Neural progenitor cell (in vitro differentiated cells): ENCODE results near the gene TBC1D9B. TPM values are rescaled to one million over a fixed set of nuclear protein-coding genes. Genes with fewer than 3 reads are reported as not detected.

Experiments used
- DNase-seq: peaks from one replicate; pipeline ENCODE4 v3.0.0-alpha.2; 2016; ENCODE audit warnings: low spot score
- H2AFZ ChIP-seq: fragments of 200-600 bp; sonication (generic); replicated peaks from 2 replicates; pipeline ENCODE4 v1.6.1; 2016; ENCODE audit warnings: antibody characterized with exemption
- H3F3A ChIP-seq: fragments of 200-600 bp; sonication (generic); 2 replicates; pipeline ENCODE4 v1.6.1; 2016; ENCODE audit warnings: antibody characterized with exemption, low read depth
- H3K27ac ChIP-seq: fragments of 200-600 bp; sonication (generic); 2 replicates; pipeline ENCODE4 v1.5.1; 2016; ENCODE audit warnings: mild to moderate bottlenecking
- H3K27me3 ChIP-seq: fragments of 200-600 bp; sonication (generic); 2 replicates; pipeline ENCODE4 v1.6.1; 2016; ENCODE audit warnings: mild to moderate bottlenecking, moderate library complexity
- H3K36me3 ChIP-seq: fragments of 200-600 bp; sonication (generic); 2 replicates; pipeline ENCODE4 v1.5.1; 2016
- H3K4me1 ChIP-seq: fragments of 200-600 bp; sonication (generic); 2 replicates; pipeline ENCODE4 v1.6.1; 2016; ENCODE audit warnings: mixed run types
- H3K4me2 ChIP-seq: fragments of 200-600 bp; sonication (generic); 2 replicates; pipeline ENCODE4 v1.6.1; 2016
- H3K4me3 ChIP-seq: fragments of 200-600 bp; sonication (generic); 2 replicates; pipeline ENCODE4 v1.5.1; 2016
- H3K79me2 ChIP-seq: fragments of 200-600 bp; sonication (generic); 2 replicates; pipeline ENCODE4 v1.6.1; 2016; ENCODE audit warnings: low read depth
- H3K9ac ChIP-seq: fragments of 200-600 bp; sonication (generic); 2 replicates; pipeline ENCODE4 v1.6.1; 2016
- H3K9me3 ChIP-seq: fragments of 200-600 bp; sonication (generic); 2 replicates; pipeline ENCODE4 v1.5.1; 2016; ENCODE audit warnings: low read depth
- H4K20me1 ChIP-seq: fragments of 200-600 bp; sonication (generic); 2 replicates; pipeline ENCODE4 v1.6.1; 2016; ENCODE audit warnings: low read depth
- H3K27ac Mint-ChIP-seq: 3 replicates; pipeline ENCODE4 v1.8.0; 2021; ENCODE audit warnings: mixed read lengths
- H3K27me3 Mint-ChIP-seq: 2 replicates; pipeline ENCODE4 v1.8.0; 2022; ENCODE audit warnings: low read depth, mild to moderate bottlenecking, inconsistent platforms, moderate library complexity, mixed read lengths; ENCODE audit not compliant: insufficient read depth
- H3K36me3 Mint-ChIP-seq: 3 replicates; pipeline ENCODE4 v1.8.0; 2021; ENCODE audit warnings: mixed read lengths
- H3K4me1 Mint-ChIP-seq: 3 replicates; pipeline ENCODE4 v1.8.0; 2021; ENCODE audit warnings: mixed read lengths
- H3K4me3 Mint-ChIP-seq: 3 replicates; pipeline ENCODE4 v1.8.0; 2021; ENCODE audit warnings: mild to moderate bottlenecking, moderate library complexity, mixed read lengths
- H3K9me3 Mint-ChIP-seq: 3 replicates; pipeline ENCODE4 v1.8.0; 2020; ENCODE audit warnings: mixed read lengths
- CTCF ChIP-seq: fragments of 200-600 bp; sonication (generic); IDR thresholded peaks from 2 replicates; pipeline ENCODE4 v1.5.1; 2017; ENCODE audit warnings: antibody characterized with exemption, mild to moderate bottlenecking
- EZH2 ChIP-seq: fragments of 200-600 bp; sonication (generic); IDR thresholded peaks from 2 replicates; pipeline ENCODE4 v1.6.1; 2017; ENCODE audit warnings: antibody characterized with exemption, mild to moderate bottlenecking, moderate library complexity
- EZH2phosphoT487 ChIP-seq: fragments of 200-600 bp; sonication (generic); IDR thresholded peaks from 2 replicates; pipeline ENCODE4 v1.6.1; 2017; ENCODE audit warnings: antibody characterized with exemption
- total RNA-seq: library from RNA; depleted of rRNA; stranded (reverse); fragments of >200 nt; gene quantifications from 2 replicates; pipeline ENCODE4 v1.2.3, GENCODE V29; 2015; ENCODE audit warnings: low replicate concordance

TBC1D9B gene
- total RNA-seq, 1 donor from 2014 or later = 26.7 TPM

DNA sequence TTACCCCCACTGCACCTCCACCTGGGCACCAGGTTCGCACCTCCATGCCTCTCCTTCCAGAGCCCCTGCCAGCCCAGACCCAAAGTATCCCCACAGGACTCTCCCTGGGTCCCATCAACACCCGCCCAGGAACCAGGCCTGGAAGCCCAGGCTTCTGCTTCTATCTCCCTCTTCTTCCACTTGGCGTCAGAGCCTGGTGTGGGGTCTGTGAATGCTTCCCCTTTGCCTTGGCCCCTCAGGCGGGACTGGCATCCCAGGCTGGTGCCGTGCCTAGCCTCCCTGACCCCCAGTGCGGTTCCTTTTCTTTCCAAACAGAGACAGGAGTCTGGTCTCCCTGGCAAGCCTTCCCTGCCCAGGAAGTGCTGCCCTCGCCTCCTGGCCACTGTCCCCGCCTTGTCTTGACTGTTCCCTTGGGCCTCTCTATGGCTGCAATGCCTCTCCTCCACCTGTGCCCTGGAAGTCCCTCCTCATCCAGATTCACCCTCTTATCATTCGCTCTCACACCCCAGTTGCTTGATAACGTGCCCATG is 7.8 kb upstream of the TBC1D9B start:
- Mint-ChIP-seq H3K4me1 (peaks cover 12% of the 10 kb centered on the region), H3K36me3 (peaks cover 2% of the 10 kb centered on the region), H3K27me3 (no peaks in the 10 kb centered on the region), H3K4me3 (no peak overlapping the region), H3K9me3 (no peaks in the 10 kb centered on the region), H3K27ac (no peak overlapping the region)
- peaks cover 6% of the 10 kb centered on the region for H3K4me1 ChIP-seq
- H3K9me3 ChIP-seq = no peaks in the 10 kb centered on the region
- no peaks in the 10 kb centered on the region for H3K79me2 ChIP-seq
- no peaks in the 10 kb centered on the region for H3F3A ChIP-seq
- no peak overlapping the region for H2AFZ ChIP-seq
- H3K27me3 ChIP-seq = no peaks in the 10 kb centered on the region
- no peaks in the 10 kb centered on the region for H4K20me1 ChIP-seq
- DNase-seq = no peak
- TF ChIP-seq EZH2 (no peak), EZH2phosphoT487 (no peak), CTCF (no peak)
- no peaks in the 10 kb centered on the region for H3K36me3 ChIP-seq
- H3K9ac ChIP-seq = no peak overlapping the region
- no peak overlapping the region for H3K27ac ChIP-seq
- H3K4me2 ChIP-seq = no peak overlapping the region
- H3K4me3 ChIP-seq = no peak overlapping the region

DNA sequence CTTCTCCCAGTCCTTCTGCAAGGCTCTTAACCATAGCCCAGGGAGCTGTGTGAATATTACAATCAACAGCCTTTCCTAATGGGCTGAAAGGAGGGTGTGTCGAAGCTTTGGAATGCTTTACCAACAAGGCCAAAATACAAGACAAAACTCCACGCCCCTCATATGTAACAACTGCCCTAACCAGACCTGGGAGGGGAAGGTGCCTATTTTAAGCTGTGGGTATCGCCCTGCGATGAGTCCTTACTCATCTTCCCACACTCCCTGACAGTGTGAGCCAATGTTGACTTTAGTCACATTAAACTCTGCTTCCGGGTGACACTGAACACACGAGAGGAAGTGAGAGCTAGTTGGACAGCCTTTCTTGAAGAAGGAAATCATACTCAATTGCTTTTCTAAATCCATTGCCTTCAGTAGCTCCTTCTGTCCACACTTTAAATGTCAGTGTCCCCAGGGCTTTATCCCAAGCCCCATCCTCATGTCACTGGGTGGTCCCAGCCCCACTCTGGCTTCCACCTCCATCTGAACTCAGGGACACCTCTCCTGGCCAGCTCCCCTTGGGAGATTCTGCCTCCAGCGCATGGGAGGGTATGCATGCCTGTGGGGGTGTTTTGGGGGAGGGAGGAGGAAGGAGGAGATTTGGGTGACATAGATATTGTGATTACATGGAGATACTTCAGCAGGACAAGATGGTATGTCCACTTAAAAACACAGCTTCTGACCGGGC is 6.5 kb upstream of the TBC1D9B start:
- H3K4me1 ChIP-seq = peaks cover 6% of the 10 kb centered on the region
- DNase-seq = no peak
- no peaks in the 10 kb centered on the region for H3K9me3 Mint-ChIP-seq
- no peak overlapping the region for H3K9ac ChIP-seq
- H3K4me3 ChIP-seq = no peak overlapping the region
- no peak overlapping the region for H3K27ac Mint-ChIP-seq
- H3K27ac ChIP-seq = no peak overlapping the region
- no peaks in the 10 kb centered on the region for H3K79me2 ChIP-seq
- no peaks in the 10 kb centered on the region for H3K27me3 Mint-ChIP-seq
- H3K36me3 Mint-ChIP-seq = peaks cover 2% of the 10 kb centered on the region
- H4K20me1 ChIP-seq = no peaks in the 10 kb centered on the region
- H3K36me3 ChIP-seq = no peaks in the 10 kb centered on the region
- no peak overlapping the region for H3K4me2 ChIP-seq
- H3K9me3 ChIP-seq = no peaks in the 10 kb centered on the region
- no peaks in the 10 kb centered on the region for H3F3A ChIP-seq
- H2AFZ ChIP-seq = no peak overlapping the region
- H3K4me1 Mint-ChIP-seq = peaks cover 12% of the 10 kb centered on the region
- H3K27me3 ChIP-seq = no peaks in the 10 kb centered on the region
- TF ChIP-seq EZH2phosphoT487 (no peak), EZH2 (no peak), CTCF (no peak)
- H3K4me3 Mint-ChIP-seq = no peak overlapping the region

DNA sequence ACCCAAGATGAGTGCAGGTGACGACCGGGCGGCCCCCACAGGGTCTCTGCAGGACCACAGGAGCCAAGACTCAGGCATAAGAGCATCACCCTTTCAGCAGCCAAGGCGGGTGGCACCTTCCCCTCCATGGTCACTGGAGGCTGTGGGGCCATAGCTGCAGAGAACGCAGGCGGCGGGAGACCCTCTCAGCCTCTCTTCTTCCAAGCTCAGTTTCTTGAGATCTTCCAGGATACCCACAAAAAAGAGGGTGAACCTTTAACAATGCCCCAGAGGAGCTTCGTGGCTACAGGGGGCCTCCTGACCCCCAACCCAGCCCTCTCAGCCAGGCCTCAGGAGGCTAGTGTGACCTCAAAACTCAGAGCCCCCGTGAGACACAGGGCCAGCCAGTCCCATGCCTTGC is 5.8 kb upstream of the TBC1D9B start:
- no peaks in the 10 kb centered on the region for H3K9me3 Mint-ChIP-seq
- H3K4me3 Mint-ChIP-seq = no peak overlapping the region
- H3K36me3 ChIP-seq = no peaks in the 10 kb centered on the region

More for the DNA sequence above, 5.8 kb upstream of the TBC1D9B start:
- Mint-ChIP-seq H3K4me1 (peaks cover 12% of the 10 kb centered on the region), H3K36me3 (peaks cover 2% of the 10 kb centered on the region), H3K27ac (no peak overlapping the region), H3K27me3 (no peaks in the 10 kb centered on the region)
- Histone ChIP-seq H3K4me3 (no peak overlapping the region), H3K79me2 (no peaks in the 10 kb centered on the region), H3F3A (peaks cover 7% of the 10 kb centered on the region), H3K4me2 (no peak overlapping the region), H3K9ac (no peak overlapping the region), H3K27me3 (no peaks in the 10 kb centered on the region), H4K20me1 (no peaks in the 10 kb centered on the region), H3K9me3 (no peaks in the 10 kb centered on the region), H3K27ac (no peak overlapping the region), H2AFZ (no peak overlapping the region), H3K4me1 (peaks cover 6% of the 10 kb centered on the region)
- no peak for DNase-seq
- no peak for TF ChIP-seq EZH2phosphoT487
- no peak for TF ChIP-seq EZH2
- TF ChIP-seq CTCF = no peak
